RWPE1 (cell line): ENCODE results near the gene TYR.

ENCODE experiments used
- CTCF ChIA-PET: fragments of 350-600 bp; sonication (Branson Sonifier 250); formaldehyde crosslinking; extraction: SDS; loops from one replicate; lab custom pipeline; 2021; lab: Yijun Ruan, JAX
- POLR2A ChIA-PET: fragments of 400-600 bp; formaldehyde crosslinking; extraction: SDS; loops from one replicate; lab custom pipeline; 2020; ENCODE audit warnings: antibody characterized with exemption; ENCODE audit not compliant: low non-redundant PET; lab: Yijun Ruan, JAX
- DNase-seq: peaks from one replicate; pipeline ENCODE4 v3.0.0; 2012; ENCODE audit warnings: low spot score
- H3K27ac ChIP-seq: fragments of 450-650 bp; 2 replicates; pipeline ENCODE4 v1.5.1; 2017
- CTCF ChIP-seq: fragments of 450-650 bp; conservative IDR thresholded peaks from 2 replicates; pipeline ENCODE4 v1.5.1; 2017; ENCODE audit warnings: low read depth, mild to moderate bottlenecking

The TYR gene

GRCh38 chr11:89177691-89178231 is at the start of gene TYR:
Gene TYR (plus strand): TSS chr11:89177875. CDS start chr11:89177954, 79 bp downstream.
- no peak within 1 kb of the TSS for H3K27ac ChIP-seq

GRCh38 chr11:89136606-89137005 is 41.1 kb upstream of the TYR start:
- no peak for DNase-seq
- CTCF ChIA-PET = no interaction called here
- TF ChIP-seq CTCF = no peak
- H3K27ac ChIP-seq = no peak overlapping the region
- POLR2A ChIA-PET = no interaction called here

More at GRCh38 chr11:89177691-89178231, at the start of gene TYR:
- ChIA-PET POLR2A (no interaction called here), CTCF (no interaction called here)
- no peak for DNase-seq
- no peak for TF ChIP-seq CTCF

GRCh38 chr11:89147229-89147628 is 30.4 kb upstream of the TYR start:
- ChIA-PET CTCF (no interaction called here), POLR2A (no interaction called here)
- DNase-seq = no peak
- TF ChIP-seq CTCF = no peak
- H3K27ac ChIP-seq = no peak overlapping the region

- no peak for TF ChIP-seq CTCF
- ChIA-PET POLR2A (no interaction called here), CTCF (no interaction called here)
- no peak for DNase-seq
- no peak overlapping the region for H3K27ac ChIP-seq
These were observed 17.7 kb upstream of the TYR start for GRCh38 chr11:89159974-89160373.

GRCh38 chr11:89161949-89162348 is 15.7 kb upstream of the TYR start:
- TF ChIP-seq CTCF = no peak
- POLR2A ChIA-PET = no interaction called here
- no peak for DNase-seq
- H3K27ac ChIP-seq = no peak overlapping the region
- CTCF ChIA-PET = no interaction called here

GRCh38 chr11:89163686-89164085 is 14.0 kb upstream of the TYR start:
- ChIA-PET POLR2A (no interaction called here), CTCF (no interaction called here)
- no peak overlapping the region for H3K27ac ChIP-seq
- DNase-seq = no peak
- TF ChIP-seq CTCF = no peak
